Spinal cord (tissue), 10 donors: Measurements from ENCODE around the gene MARCHF6. TPM values are rescaled to one million over a fixed set of nuclear protein-coding genes. Genes with fewer than 3 reads are reported as not detected.
"Not testable (repeated sequence)": the region's sequence is repeated elsewhere in the genome, so short reads cannot be mapped to it uniquely, and the experiment has no call there.

Experiments used
- DNase-seq, 6 donors: peaks; one replicate each; pipeline versions ENCODE4 v3.0.0 to v3.0.0-alpha.2; 2013 to 2015; ENCODE audit warnings: low spot score in 6 of 6, low read depth in 4 of 6
- H3K27ac ChIP-seq: one replicate; pipeline ENCODE4 v1.5.1; 2013; ENCODE audit warnings: low read depth, low read length, control low read depth
- H3K27me3 ChIP-seq: one replicate; pipeline ENCODE4 v1.6.1; 2013; ENCODE audit warnings: low read length; ENCODE audit not compliant: control insufficient read depth, insufficient read depth
- H3K36me3 ChIP-seq: one replicate; pipeline ENCODE4 v1.6.1; 2013; ENCODE audit warnings: low read length; ENCODE audit not compliant: control insufficient read depth, insufficient read depth
- H3K4me1 ChIP-seq: one replicate; pipeline ENCODE4 v1.6.1; 2013; ENCODE audit warnings: low read length; ENCODE audit not compliant: control insufficient read depth, insufficient read depth
- H3K4me3 ChIP-seq: one replicate; pipeline ENCODE4 v1.5.1; 2013; ENCODE audit warnings: low read depth, low read length, control low read depth
- H3K9me3 ChIP-seq: one replicate; pipeline ENCODE4 v1.6.1; 2013; ENCODE audit warnings: low read length; ENCODE audit not compliant: control insufficient read depth, insufficient read depth
- WGBS: methylation state at CpG from one replicate; pipeline ENCODE4 v1.1.5; 2013; ENCODE audit warnings: missing lambda C conversion rate; ENCODE audit not compliant: insufficient coverage; 5-methylcytosine and 5-hydroxymethylcytosine counted together
- polyA plus RNA-seq, 2 donors: library from polyadenylated mRNA; unstranded; fragments of 120-200 nt; gene quantifications; one replicate each; pipeline ENCODE4 v1.2.1, GENCODE V29; 2013; ENCODE audit not compliant: insufficient read length in 2 of 2
- total RNA-seq, 2 donors: library from RNA; depleted of rRNA in 1 of 2; stranded (reverse); fragments of 120-200 nt in 1 of 2; fragments of >200 nt in 1 of 2; gene quantifications; one replicate each; pipeline versions ENCODE4 v1.2.3 to v1.2.4, GENCODE V29; 2013 to 2014
- donor health status: healthy.

The MARCHF6 gene
- total and polyA plus RNA-seq, 4 donors: 173 to 234 (median 191) TPM

DNA sequence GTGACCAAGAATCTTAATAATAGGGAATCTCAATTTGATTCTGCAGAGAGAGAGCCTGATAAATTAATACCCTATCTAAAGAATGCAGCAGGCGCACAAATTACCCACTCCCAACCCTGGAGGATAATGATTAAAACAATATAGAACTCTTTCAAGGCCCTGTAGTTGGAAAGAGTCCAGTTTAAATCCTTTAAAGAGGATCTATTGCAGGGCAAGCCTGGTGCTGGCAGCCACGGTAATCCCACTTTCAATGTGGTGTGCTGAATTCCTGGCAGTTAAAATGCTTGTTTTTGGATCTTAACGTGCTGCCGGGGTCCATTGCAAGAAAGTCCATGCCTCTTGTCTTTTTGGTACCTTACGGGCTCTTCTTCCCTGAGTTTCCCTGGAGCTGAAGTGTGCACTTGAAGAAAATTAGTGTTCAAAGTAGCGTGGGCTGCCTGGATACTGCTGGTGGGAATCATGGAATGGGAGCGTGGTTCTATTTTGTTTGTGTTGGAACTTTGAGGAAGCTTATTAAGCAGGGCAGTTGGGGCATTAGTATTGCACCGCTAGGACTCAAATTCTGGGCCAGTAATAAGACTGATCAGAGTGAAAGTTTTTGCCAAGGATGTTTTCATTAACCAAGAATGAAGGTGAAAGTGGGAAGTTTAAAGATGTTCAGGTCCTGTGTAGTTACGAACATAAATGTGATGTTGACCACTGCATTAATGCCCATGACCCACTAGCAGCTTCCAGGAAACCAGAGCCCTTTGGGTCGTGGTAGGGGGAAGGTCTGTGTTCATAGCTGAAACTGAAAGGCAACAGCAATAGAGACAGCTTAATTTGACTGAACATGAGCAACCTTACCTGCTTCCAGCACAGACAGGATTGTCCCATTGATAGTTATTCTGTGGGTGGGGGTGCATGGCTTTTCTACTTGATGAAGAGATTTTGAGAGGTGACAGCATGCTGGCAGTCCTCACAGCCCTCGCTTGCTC is 20.8 kb downstream of the MARCHF6 start:
- WGBS: 46% methylated on average over 9 of the region's 11 CpGs
- no peaks in the 10 kb centered on the region for H3K9me3 ChIP-seq
- peak overlapping the region; percentile 47 for H3K27ac ChIP-seq
- H3K36me3 ChIP-seq: peaks cover 7% of the 10 kb centered on the region
- DNase-seq: peak in 4 of 6 donors; percentile 19 to 72 (median 46)
- H3K4me1 ChIP-seq: peaks cover 23% of the 10 kb centered on the region
- no peaks in the 10 kb centered on the region for H3K27me3 ChIP-seq
- H3K4me3 ChIP-seq: no peak overlapping the region

- not testable (repeated sequence) for DNase-seq, H3K27me3 ChIP-seq, H3K9me3 ChIP-seq, H3K27ac ChIP-seq, H3K4me3 ChIP-seq
- Histone ChIP-seq H3K4me1 (peaks cover 23% of the 10 kb centered on the region), H3K36me3 (peaks cover 14% of the 10 kb centered on the region)
- 94% methylated on average over 22 of the region's 29 CpGs for WGBS
Measured at GRCh38 chr5:10375146-10375545, 21.7 kb downstream of the MARCHF6 start.

GRCh38 chr5:10376544-10376943 is 23.0 kb downstream of the MARCHF6 start:
- Histone ChIP-seq H3K27me3 (no peaks in the 10 kb centered on the region), H3K9me3 (no peaks in the 10 kb centered on the region), H3K4me3 (no peak overlapping the region), H3K4me1 (peaks cover 23% of the 10 kb centered on the region), H3K36me3 (peaks cover 14% of the 10 kb centered on the region), H3K27ac (no peak overlapping the region)
- 79% methylated on average over 7 of the region's 11 CpGs for WGBS
- no peak for DNase-seq

GRCh38 chr5:10377081-10377480 is 23.6 kb downstream of the MARCHF6 start:
- H3K27ac ChIP-seq: no peak overlapping the region
- no peak for DNase-seq
- H3K4me3 ChIP-seq: no peak overlapping the region
- H3K27me3 ChIP-seq: no peaks in the 10 kb centered on the region
- WGBS: 100% methylated on average over 1 of the region's 5 CpGs
- peaks cover 15% of the 10 kb centered on the region for H3K36me3 ChIP-seq
- H3K9me3 ChIP-seq: no peaks in the 10 kb centered on the region
- H3K4me1 ChIP-seq: peaks cover 23% of the 10 kb centered on the region

DNA sequence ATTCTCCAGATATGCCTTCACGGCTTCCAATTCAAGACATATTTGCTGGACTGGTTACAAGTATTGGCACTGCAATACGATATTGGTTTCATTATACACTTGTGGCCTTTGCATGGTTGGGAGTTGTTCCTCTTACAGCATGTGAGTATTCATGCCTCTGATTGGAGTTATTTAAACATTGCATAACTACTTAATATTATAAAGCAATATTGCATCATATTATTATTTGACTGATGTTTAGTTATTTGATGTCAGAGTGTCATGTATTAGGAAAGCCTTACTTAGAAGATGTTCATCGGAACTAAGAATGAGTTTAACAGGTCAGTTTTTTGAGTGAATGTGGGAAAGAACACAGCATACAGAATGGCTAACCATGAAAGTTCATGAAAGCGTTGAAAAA is 28.3 kb downstream of the MARCHF6 start:
- peaks cover 17% of the 10 kb centered on the region for H3K36me3 ChIP-seq

DNA sequence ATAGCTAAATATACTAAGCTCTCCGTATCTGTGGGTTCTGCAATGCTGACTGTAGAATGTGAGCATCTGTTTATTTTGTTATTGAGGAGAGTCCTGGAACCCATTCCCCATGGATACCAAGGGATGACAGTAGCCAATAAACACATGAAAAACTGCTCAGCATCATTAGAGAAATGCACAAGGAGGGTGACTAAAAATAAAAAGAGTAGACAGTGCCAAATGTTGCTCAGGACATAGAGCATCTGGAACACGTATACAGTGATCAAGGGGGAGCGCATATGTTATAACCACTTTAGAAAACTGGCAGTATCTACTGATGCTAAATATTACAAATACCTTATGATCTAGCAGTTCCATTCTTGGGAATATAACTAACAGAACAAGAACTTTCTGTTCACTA is 31.0 kb downstream of the MARCHF6 start:
- WGBS: no CpG with 5 or more reads among the region's 3 CpGs
- H3K4me1 ChIP-seq: no peaks in the 10 kb centered on the region
- no peak overlapping the region for H3K4me3 ChIP-seq
- peaks cover 20% of the 10 kb centered on the region for H3K36me3 ChIP-seq
- H3K27me3 ChIP-seq: no peaks in the 10 kb centered on the region
- no peaks in the 10 kb centered on the region for H3K9me3 ChIP-seq
- no peak for DNase-seq
- H3K27ac ChIP-seq: no peak overlapping the region

More for the DNA sequence above, 28.3 kb downstream of the MARCHF6 start:
- Histone ChIP-seq H3K4me3 (no peak overlapping the region), H3K27me3 (no peaks in the 10 kb centered on the region), H3K27ac (no peak overlapping the region), H3K9me3 (no peaks in the 10 kb centered on the region), H3K4me1 (no peaks in the 10 kb centered on the region)
- DNase-seq: peak in 1 of 6 donors; percentile 17
- no CpG with 5 or more reads among the region's 4 CpGs for WGBS

- no CpG with 5 or more reads among the region's 4 CpGs for WGBS
- Histone ChIP-seq H3K27ac (no peak overlapping the region), H3K27me3 (no peaks in the 10 kb centered on the region), H3K9me3 (no peaks in the 10 kb centered on the region), H3K4me3 (no peak overlapping the region), H3K4me1 (no peaks in the 10 kb centered on the region), H3K36me3 (peaks cover 24% of the 10 kb centered on the region)
- no peak for DNase-seq
Measured at GRCh38 chr5:10387690-10388089, 34.2 kb downstream of the MARCHF6 start.

- no peaks in the 10 kb centered on the region for H3K27me3 ChIP-seq
- H3K9me3 ChIP-seq: no peaks in the 10 kb centered on the region
- DNase-seq: no peak
- 86% methylated on average over 1 of the region's 1 CpG for WGBS
- H3K36me3 ChIP-seq: peaks cover 35% of the 10 kb centered on the region
- H3K4me3 ChIP-seq: no peak overlapping the region
- H3K27ac ChIP-seq: no peak overlapping the region
- H3K4me1 ChIP-seq: no peaks in the 10 kb centered on the region
Measured at GRCh38 chr5:10391130-10391529, 37.6 kb downstream of the MARCHF6 start.

DNA sequence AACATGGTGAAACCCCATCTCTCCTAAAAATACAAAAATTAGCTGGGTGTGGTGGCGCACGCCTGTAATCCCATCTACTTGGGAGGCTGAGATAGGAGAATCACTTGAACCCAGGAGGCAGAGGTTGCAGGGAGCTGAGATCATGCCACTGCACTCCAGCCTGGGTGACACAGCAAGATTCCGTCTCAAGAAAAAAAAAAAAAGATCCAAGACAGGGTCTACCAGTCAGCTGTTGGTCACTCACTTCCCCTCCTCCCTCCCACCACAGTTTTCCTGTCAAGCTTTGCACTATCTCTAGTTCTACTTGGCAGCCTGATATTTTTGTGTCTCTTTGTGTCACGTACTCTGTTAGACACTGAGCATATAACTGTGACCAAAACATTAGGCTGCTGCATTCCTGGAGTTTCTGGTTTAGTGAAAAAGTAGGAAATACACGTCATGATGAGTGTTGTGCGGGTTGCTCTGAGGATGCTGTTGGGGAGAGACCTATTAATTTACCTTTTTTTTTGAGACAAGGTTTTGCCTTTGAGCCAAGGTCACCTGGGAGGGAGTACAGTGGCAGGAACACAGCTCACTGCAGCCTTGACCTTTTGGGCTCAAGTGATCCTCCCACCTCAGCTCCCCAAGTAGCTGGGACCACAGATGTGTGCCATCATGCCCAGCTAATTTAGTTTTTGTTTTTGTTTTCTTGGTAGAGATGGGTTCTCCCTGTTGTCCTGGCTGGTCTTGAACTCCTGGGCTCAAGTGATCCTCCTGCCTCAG is 39.3 kb downstream of the MARCHF6 start:
- not testable (repeated sequence) for H3K27me3 ChIP-seq, H3K9me3 ChIP-seq, H3K27ac ChIP-seq, H3K4me3 ChIP-seq, H3K4me1 ChIP-seq, DNase-seq
- H3K36me3 ChIP-seq: peaks cover 30% of the 10 kb centered on the region
- 83% methylated on average over 2 of the region's 6 CpGs for WGBS
